ENCODE data around the gene HSD17B2.
A peak's percentile ranks its signal among the peaks of the same experiment; 100 is the strongest.
"Not testable (repeated sequence)": the region's sequence is repeated elsewhere in the genome, so short reads cannot be mapped to it uniquely, and the experiment has no call there.

Gene HSD17B2

GRCh38 chr16:82034981-82035612, at the start of gene HSD17B2:
HSD17B2 (plus strand) TSS chr16:82035253; CDS start chr16:82035425, 172 bp downstream.
- Mint-ChIP-seq H3K36me3 (no peaks in the 10 kb centered on the region), H3K4me3 (no peak within 1 kb of the TSS), H3K4me1 (no peaks in the 10 kb centered on the region)

GRCh38 chr16:81987121-81987520, 47.9 kb upstream of the HSD17B2 start:
- Mint-ChIP-seq H3K27ac (no peak overlapping the region), H3K36me3 (no peaks in the 10 kb centered on the region), H3K9me3 (no peaks in the 10 kb centered on the region), H3K4me1 (no peaks in the 10 kb centered on the region), H3K4me3 (no peak overlapping the region)
- DNase-seq (ENCODE audit: low spot score in 2 of 2): no peak
- no peak for ATAC-seq

More at GRCh38 chr16:82034981-82035612, at the start of gene HSD17B2:
- Mint-ChIP-seq H3K9me3 (no peaks in the 10 kb centered on the region), H3K27ac (no peak within 1 kb of the TSS)
- no peak for ATAC-seq
- no peak for DNase-seq (ENCODE audit: low spot score in 2 of 2)

GRCh38 chr16:81987706-81988105, 47.3 kb upstream of the HSD17B2 start:
- Mint-ChIP-seq H3K4me3 (no peak overlapping the region), H3K27ac (no peak overlapping the region), H3K4me1 (no peaks in the 10 kb centered on the region), H3K36me3 (no peaks in the 10 kb centered on the region), H3K9me3 (no peaks in the 10 kb centered on the region)
- DNase-seq (ENCODE audit: low spot score in 2 of 2): no peak
- no peak for ATAC-seq

GRCh38 chr16:81992859-81993258, 42.2 kb upstream of the HSD17B2 start:
- DNase-seq (ENCODE audit: low spot score in 2 of 2) (no peak), ATAC-seq (no peak)
- no peaks in the 10 kb centered on the region for H3K4me1 Mint-ChIP-seq
- no peaks in the 10 kb centered on the region for H3K36me3 Mint-ChIP-seq
- H3K4me3 Mint-ChIP-seq: no peak overlapping the region
- H3K9me3 Mint-ChIP-seq: no peaks in the 10 kb centered on the region
- H3K27ac Mint-ChIP-seq: no peak overlapping the region

GRCh38 chr16:81994485-81994884, 40.6 kb upstream of the HSD17B2 start:
- no peak for ATAC-seq
- H3K4me3 Mint-ChIP-seq: no peak overlapping the region
- no peak overlapping the region for H3K27ac Mint-ChIP-seq
- peaks cover under 1% of the 10 kb centered on the region for H3K36me3 Mint-ChIP-seq
- no peaks in the 10 kb centered on the region for H3K4me1 Mint-ChIP-seq
- H3K9me3 Mint-ChIP-seq: no peaks in the 10 kb centered on the region
- no peak for DNase-seq (ENCODE audit: low spot score in 2 of 2)

- Mint-ChIP-seq H3K27ac (peak overlapping the region; percentile 26), H3K4me1 (no peaks in the 10 kb centered on the region), H3K36me3 (peaks cover 7% of the 10 kb centered on the region), H3K4me3 (no peak overlapping the region), H3K9me3 (no peaks in the 10 kb centered on the region)
- DNase-seq (ENCODE audit: low spot score in 2 of 2) (no peak), ATAC-seq (no peak)
Measured at GRCh38 chr16:81995651-81996050, 39.4 kb upstream of the HSD17B2 start.

GRCh38 chr16:81996664-81997509, 38.2 kb upstream of the HSD17B2 start:
- H3K36me3 Mint-ChIP-seq: peaks cover 7% of the 10 kb centered on the region
- ATAC-seq (no peak), DNase-seq (ENCODE audit: low spot score in 2 of 2) (no peak)
- no peaks in the 10 kb centered on the region for H3K9me3 Mint-ChIP-seq
- H3K4me1 Mint-ChIP-seq: no peaks in the 10 kb centered on the region
- H3K4me3 Mint-ChIP-seq: no peak overlapping the region
- H3K27ac Mint-ChIP-seq: peak overlapping the region; percentile 26

GRCh38 chr16:81997738-81998137, 37.3 kb upstream of the HSD17B2 start:
- H3K9me3 Mint-ChIP-seq: no peaks in the 10 kb centered on the region
- ATAC-seq (no peak), DNase-seq (ENCODE audit: low spot score in 2 of 2) (no peak)
- H3K4me3 Mint-ChIP-seq: no peak overlapping the region
- no peak overlapping the region for H3K27ac Mint-ChIP-seq
- no peaks in the 10 kb centered on the region for H3K4me1 Mint-ChIP-seq
- peaks cover 7% of the 10 kb centered on the region for H3K36me3 Mint-ChIP-seq

GRCh38 chr16:82002831-82003230, 32.2 kb upstream of the HSD17B2 start:
- ATAC-seq (no peak), DNase-seq (ENCODE audit: low spot score in 2 of 2) (no peak)
- H3K4me1 Mint-ChIP-seq: no peaks in the 10 kb centered on the region
- no peak overlapping the region for H3K27ac Mint-ChIP-seq
- H3K4me3 Mint-ChIP-seq: no peak overlapping the region
- peaks cover 7% of the 10 kb centered on the region for H3K36me3 Mint-ChIP-seq
- H3K9me3 Mint-ChIP-seq: no peaks in the 10 kb centered on the region

GRCh38 chr16:82004601-82005000, 30.5 kb upstream of the HSD17B2 start:
- peaks cover 6% of the 10 kb centered on the region for H3K36me3 Mint-ChIP-seq
- H3K27ac Mint-ChIP-seq: no peak overlapping the region
- H3K4me1 Mint-ChIP-seq: no peaks in the 10 kb centered on the region
- no peak for DNase-seq (ENCODE audit: low spot score in 2 of 2)
- no peak for ATAC-seq
- H3K4me3 Mint-ChIP-seq: no peak overlapping the region
- H3K9me3 Mint-ChIP-seq: peaks cover 2% of the 10 kb centered on the region

- H3K27ac Mint-ChIP-seq: no peak overlapping the region
- peaks cover under 1% of the 10 kb centered on the region for H3K4me1 Mint-ChIP-seq
- DNase-seq (ENCODE audit: low spot score in 2 of 2) (no peak), ATAC-seq (no peak)
- no peak overlapping the region for H3K4me3 Mint-ChIP-seq
- peaks cover 3% of the 10 kb centered on the region for H3K9me3 Mint-ChIP-seq
- H3K36me3 Mint-ChIP-seq: no peaks in the 10 kb centered on the region
Measured at GRCh38 chr16:82005027-82005830, 29.8 kb upstream of the HSD17B2 start.

- no peak overlapping the region for H3K4me3 Mint-ChIP-seq
Measured at GRCh38 chr16:82006036-82006435, 29.0 kb upstream of the HSD17B2 start.

GRCh38 chr16:82007189-82007588, 27.9 kb upstream of the HSD17B2 start:
- Mint-ChIP-seq H3K36me3 (no peaks in the 10 kb centered on the region), H3K27ac (no peak overlapping the region), H3K4me1 (peaks cover 18% of the 10 kb centered on the region), H3K9me3 (peaks cover 7% of the 10 kb centered on the region), H3K4me3 (no peak overlapping the region)
- ATAC-seq: no peak
- DNase-seq (ENCODE audit: low spot score in 2 of 2): no peak

More at GRCh38 chr16:82006036-82006435, 29.0 kb upstream of the HSD17B2 start:
- no peak overlapping the region for H3K27ac Mint-ChIP-seq
- H3K4me1 Mint-ChIP-seq: peaks cover 9% of the 10 kb centered on the region
- ATAC-seq: no peak
- DNase-seq (ENCODE audit: low spot score in 2 of 2): no peak
- peaks cover 3% of the 10 kb centered on the region for H3K9me3 Mint-ChIP-seq
- no peaks in the 10 kb centered on the region for H3K36me3 Mint-ChIP-seq

- Mint-ChIP-seq H3K36me3 (no peaks in the 10 kb centered on the region), H3K9me3 (peaks cover 7% of the 10 kb centered on the region), H3K4me3 (no peak overlapping the region), H3K4me1 (peaks cover 18% of the 10 kb centered on the region), H3K27ac (no peak overlapping the region)
- no peak for ATAC-seq
- no peak for DNase-seq (ENCODE audit: low spot score in 2 of 2)
Measured at GRCh38 chr16:82008957-82009592, 26.0 kb upstream of the HSD17B2 start.

GRCh38 chr16:82009789-82010188, 25.3 kb upstream of the HSD17B2 start:
- H3K4me3 Mint-ChIP-seq; DNase-seq (ENCODE audit: low spot score in 2 of 2); H3K27ac Mint-ChIP-seq; H3K36me3 Mint-ChIP-seq; H3K9me3 Mint-ChIP-seq; ATAC-seq: not testable (repeated sequence)
- peaks cover 18% of the 10 kb centered on the region for H3K4me1 Mint-ChIP-seq

Measured in stimulated activated effector memory CD8-positive, alpha-beta T cell treated with anti-CD3 and anti-CD28 coated beads, Interleukin-12 subunit alpha, Interleukin-12 subunit beta, amount 100 ng/mL, for 72 hours (primary cell).